Right lobe of liver (tissue), 6 donors: ENCODE measurements around the gene SLC7A10. TPM values are rescaled to one million over a fixed set of nuclear protein-coding genes. Genes with fewer than 3 reads are reported as not detected.

ENCODE experiments used
- ATAC-seq, 4 donors: fragments of 200-7000 bp; cut with Tn5 transposase; one replicate each; pipeline ENCODE4 v1.9.1; 2020; ENCODE audit warnings: mild to moderate bottlenecking in 4 of 4, moderate library complexity in 4 of 4
- DNase-seq, 3 donors: peaks; one replicate each; pipeline ENCODE4 v3.0.0-alpha.2; 2020
- H3K27ac ChIP-seq, 3 donors: fragments of 200-600 bp; one replicate each; pipeline ENCODE4 v1.8.0; 2022
- H3K27me3 ChIP-seq, 2 donors: fragments of 200-600 bp; one replicate each; pipeline ENCODE4 v1.8.0; 2022
- H3K36me3 ChIP-seq, 4 donors: fragments of 200-600 bp; sonication (generic) in 1 of 4; one replicate each; pipeline versions ENCODE4 v1.5.1 to v1.8.0; 2017 to 2022; ENCODE audit warnings: control low read depth in 1 of 4
- H3K4me1 ChIP-seq, 4 donors: fragments of 200-600 bp; sonication (generic) in 1 of 4; one replicate each; pipeline versions ENCODE4 v1.5.1 to v1.8.0; 2017 to 2022; ENCODE audit warnings: control low read depth in 1 of 4
- H3K4me3 ChIP-seq, 3 donors: fragments of 200-600 bp; one replicate each; pipeline ENCODE4 v1.8.0; 2022
- H3K9me3 ChIP-seq, 4 donors: fragments of 200-600 bp; sonication (generic) in 1 of 4; one replicate each; pipeline versions ENCODE4 v1.5.1 to v1.8.0; 2017 to 2022; ENCODE audit warnings: control low read depth in 1 of 4
- CTCF ChIP-seq, 4 donors: fragments of 200-600 bp in 3 of 4; fragments of 450-650 bp in 1 of 4; IDR thresholded peaks; one replicate each; pipeline versions ENCODE4 v1.5.1 to v1.8.0; 2016 to 2022; ENCODE audit warnings: antibody characterized with exemption in 4 of 4, mild to moderate bottlenecking in 2 of 4
- POLR2A ChIP-seq: fragments of 450-650 bp; IDR thresholded peaks from one replicate; pipeline ENCODE4 v1.6.1; 2017; ENCODE audit warnings: antibody characterized with exemption, mild to moderate bottlenecking
- WGBS: methylation state at CpG from one replicate; pipeline ENCODE4 v1.1.6; 2018; ENCODE audit warnings: low coverage, low lambda C conversion rate; ENCODE audit not compliant: insufficient coverage; ENCODE audit errors: missing lambda C conversion rate; 5-methylcytosine and 5-hydroxymethylcytosine counted together
- intact Hi-C, 2 donors: fragments of 100-400 bp; cut with DNase I; formaldehyde crosslinking; loops; one replicate each; pipeline versions ENCODE4 v1.11.2 to v1.14.1; 2022
- total RNA-seq, 6 experiments: library from RNA; depleted of rRNA in 2 of 6; stranded (reverse); fragments of >200 nt in 2 of 6; fragmentation: NEBNext Ultra II Directional in 3 of 6; extraction: Animal tissue kit (Norgen Biotek cat#: 25700) in 3 of 6; gene quantifications; one replicate each; pipeline versions ENCODE4 v1.1.0 to v1.2.4, GENCODE V29; 2016 to 2023
- donor health status: DM: no; HTN: yes; CAD: no.
- donor health status: DM: no; HTN: no; CAD: no.
- donor health status: DM: no; HTN: no; CAD: no.
- donor health status: DM: no; HTN: yes; CAD: no.
- donor health status: DM: no; HTN: yes; CAD: no.

Gene SLC7A10
- total RNA-seq, 6 experiments from 2014 or later, result not detected

GRCh38 chr19:33252418-33252962 is 26.8 kb upstream of the SLC7A10 start:
- Histone ChIP-seq H3K9me3 (no peaks in the 10 kb centered on the region), H3K27ac (no peak overlapping the region), H3K4me3 (no peak overlapping the region), H3K4me1 (peaks cover 0 to 28% (median 14%) of the 10 kb centered on the region in 4 donors), H3K27me3 (no peaks in the 10 kb centered on the region), H3K36me3 (no peaks in the 10 kb centered on the region)
- WGBS, result 92% methylated on average over 2 of the region's 4 CpGs
- DNase-seq (peak in 1 of 3 donors; percentile 53), ATAC-seq (peak in 1 of 4 donors; percentile 3)
- intact Hi-C loops, result no loop called here
- TF ChIP-seq POLR2A (no peak), CTCF (IDR thresholded peaks at IDR 0.05) (no peak)

DNA sequence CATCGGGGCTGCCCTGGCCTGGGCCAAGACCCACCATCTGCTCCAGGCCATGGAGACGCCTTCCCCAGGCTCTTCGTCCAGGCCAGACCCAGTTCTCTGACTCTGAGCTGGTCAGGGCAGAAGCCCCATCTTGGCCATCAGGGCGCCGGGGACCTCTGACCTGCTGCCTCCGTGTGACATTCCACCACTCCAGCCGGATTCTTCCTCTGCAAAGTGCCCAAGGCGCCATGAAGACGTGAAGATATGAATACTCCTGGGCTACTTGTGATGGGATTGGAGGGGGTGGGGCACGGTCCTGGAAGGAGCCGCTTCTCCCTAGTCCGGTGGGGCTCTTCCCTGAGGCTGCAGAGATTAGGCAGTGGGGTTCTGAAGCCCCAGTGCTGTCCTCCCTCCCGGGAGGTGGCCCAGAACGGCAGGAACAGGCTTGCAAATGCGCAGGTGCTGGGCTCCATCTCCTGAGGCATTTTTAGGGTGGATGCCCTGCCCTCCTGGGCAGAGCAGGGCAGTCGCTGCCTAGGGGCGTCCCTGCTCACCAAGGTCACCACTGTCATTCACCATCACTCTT is 26.0 kb upstream of the SLC7A10 start:
- no peaks in the 10 kb centered on the region for H3K9me3 ChIP-seq
- no peak for TF ChIP-seq CTCF (IDR thresholded peaks at IDR 0.05)
- TF ChIP-seq POLR2A, result no peak
- no peaks in the 10 kb centered on the region for H3K36me3 ChIP-seq
- intact Hi-C loops, result no loop called here
- DNase-seq, result peak in 1 of 3 donors; percentile 36
- peaks cover 0 to 37% (median 18%) of the 10 kb centered on the region in 4 donors for H3K4me1 ChIP-seq
- ATAC-seq, result no peak
- H3K27me3 ChIP-seq, result no peaks in the 10 kb centered on the region
- H3K27ac ChIP-seq, result no peak overlapping the region
- no peak overlapping the region for H3K4me3 ChIP-seq
- 72% methylated on average over 5 of the region's 17 CpGs for WGBS

- intact Hi-C loops, result no loop called here
- no peak overlapping the region for H3K4me3 ChIP-seq
- no peaks in the 10 kb centered on the region for H3K27me3 ChIP-seq
- H3K4me1 ChIP-seq, result peaks cover 0 to 42% (median 20%) of the 10 kb centered on the region in 4 donors
- no peaks in the 10 kb centered on the region for H3K9me3 ChIP-seq
- no peaks in the 10 kb centered on the region for H3K36me3 ChIP-seq
- WGBS, result 40% methylated on average over 1 of the region's 12 CpGs
- DNase-seq (peak in 1 of 3 donors; percentile 46), ATAC-seq (no peak)
- no peak overlapping the region for H3K27ac ChIP-seq
- TF ChIP-seq CTCF (IDR thresholded peaks at IDR 0.05) (no peak), POLR2A (no peak)
Measured at GRCh38 chr19:33251076-33251475, 25.4 kb upstream of the SLC7A10 start.

DNA sequence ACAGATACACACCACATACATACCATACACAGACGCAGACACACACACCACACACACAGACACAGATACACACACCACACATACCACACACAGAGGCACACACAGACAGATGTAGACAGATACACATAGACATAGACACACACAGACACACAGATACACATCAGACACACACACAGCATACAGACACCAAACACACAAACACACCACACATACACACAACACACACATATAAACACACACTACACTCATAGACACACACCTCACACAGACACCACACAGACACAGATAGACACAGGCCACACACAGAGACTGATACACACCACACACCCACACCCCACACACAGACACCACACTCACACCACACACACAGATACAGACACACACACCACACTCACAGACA is 24.9 kb upstream of the SLC7A10 start:
- intact Hi-C loops, result no loop called here
- no peak overlapping the region for H3K27ac ChIP-seq
- no peak for TF ChIP-seq CTCF (IDR thresholded peaks at IDR 0.05)
- TF ChIP-seq POLR2A, result no peak
- DNase-seq (no peak), ATAC-seq (no peak)
- 88% methylated on average over 1 of the region's 1 CpG for WGBS
- peaks cover 0 to 5% (median 2%) of the 10 kb centered on the region in 4 donors for H3K9me3 ChIP-seq
- H3K27me3 ChIP-seq, result no peaks in the 10 kb centered on the region
- H3K36me3 ChIP-seq, result no peaks in the 10 kb centered on the region
- no peak overlapping the region for H3K4me3 ChIP-seq
- peaks cover 0 to 44% (median 21%) of the 10 kb centered on the region in 4 donors for H3K4me1 ChIP-seq
